HG02678 (cell line): Measurements from ENCODE around the gene MYO18B.

Experiments used
- ATAC-seq: cut with Tn5 transposase; IDR thresholded peaks from one replicate; pipeline ENCODE4 v1.9.1; 2021; ENCODE audit warnings: mild to moderate bottlenecking, moderate library complexity; ENCODE audit not compliant: unreplicated experiment

The MYO18B gene

DNA sequence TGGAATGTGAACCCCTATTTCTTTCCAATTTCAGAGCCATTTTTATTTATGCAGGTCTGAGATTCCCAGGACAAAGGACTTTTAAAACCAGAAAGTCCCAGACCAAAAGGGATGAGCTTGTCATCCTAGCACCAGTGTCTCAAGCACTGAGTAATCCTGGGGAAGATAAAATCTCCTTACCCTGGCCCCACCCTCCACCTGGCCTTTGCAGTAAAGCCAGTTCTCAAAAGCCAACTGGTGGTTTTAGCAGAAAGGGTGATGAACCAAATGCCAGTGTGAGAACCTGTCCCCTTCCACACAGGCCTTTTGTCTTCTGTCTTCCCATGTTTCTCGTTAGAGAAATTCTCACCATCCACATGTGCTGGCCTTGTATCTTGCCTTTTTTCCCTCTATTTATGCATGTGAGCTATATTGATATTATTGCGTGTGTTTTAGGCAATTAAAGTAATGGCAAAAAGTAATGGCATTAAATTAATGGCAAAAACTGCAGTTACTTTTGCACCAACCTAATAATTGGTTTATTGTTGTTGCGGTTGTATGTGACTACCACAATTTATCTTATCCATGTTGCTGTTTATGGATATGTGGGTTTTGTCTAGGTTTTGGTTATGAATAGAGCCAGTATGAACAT lies 191.3 kb downstream of the MYO18B start:
- no peak for ATAC-seq

DNA sequence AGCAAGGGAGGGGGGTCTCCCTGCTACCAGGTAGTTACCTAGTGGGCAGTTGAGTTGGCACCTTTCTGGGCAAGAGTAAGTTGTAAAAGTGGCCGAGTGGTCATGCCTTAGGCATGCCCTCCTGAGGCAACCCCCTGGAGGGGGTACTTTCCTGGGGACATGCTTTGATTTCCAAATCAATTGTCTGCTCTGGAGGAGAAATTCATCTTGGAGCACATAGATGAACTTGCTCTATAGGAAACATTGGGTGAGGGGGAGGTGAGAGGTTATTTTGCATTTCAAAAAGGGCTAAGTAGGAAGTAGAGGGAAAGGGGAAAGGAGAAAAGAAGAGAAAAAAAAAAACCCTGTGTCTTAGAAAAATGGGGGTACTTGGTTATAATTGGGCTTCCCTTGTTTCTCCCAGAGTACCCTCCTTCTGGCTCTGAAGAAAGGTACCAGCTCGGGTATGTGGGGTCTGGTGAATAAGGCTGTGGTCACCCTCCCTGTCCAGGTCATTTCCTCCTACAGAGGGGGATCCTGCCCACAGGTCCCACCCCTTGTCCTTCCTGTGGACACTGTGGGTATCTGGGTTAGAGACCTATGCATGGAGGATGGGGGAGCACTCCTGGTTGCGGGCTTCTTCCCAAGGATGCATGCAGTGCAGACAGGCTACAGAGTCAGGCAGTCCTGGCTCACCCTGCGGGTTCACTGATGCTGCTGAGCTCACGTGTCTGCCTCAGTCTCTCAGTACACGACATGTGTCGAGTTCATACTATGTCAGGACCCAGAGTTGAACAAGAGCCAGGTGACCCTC lies 193.5 kb downstream of the MYO18B start:
- no peak for ATAC-seq

DNA sequence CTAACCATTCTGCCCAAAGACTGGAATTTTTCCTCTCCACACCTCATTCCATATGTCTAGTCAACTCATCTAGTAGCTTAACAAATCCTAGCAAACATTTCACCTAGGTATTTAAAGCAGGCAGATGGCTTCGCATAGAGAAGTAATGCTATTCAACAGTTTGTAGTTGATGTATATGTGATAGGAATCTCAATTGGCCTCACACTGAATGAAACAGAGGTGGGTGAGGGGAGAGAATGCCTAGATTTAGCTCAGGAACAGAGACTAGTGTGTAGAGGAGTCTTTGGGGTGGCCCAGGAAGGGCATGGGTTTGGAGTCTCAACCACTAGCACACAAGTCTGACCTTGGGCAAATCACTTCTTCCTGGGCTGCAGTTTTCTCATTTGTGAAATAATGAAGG lies 196.2 kb downstream of the MYO18B start:
- ATAC-seq, result no peak

DNA sequence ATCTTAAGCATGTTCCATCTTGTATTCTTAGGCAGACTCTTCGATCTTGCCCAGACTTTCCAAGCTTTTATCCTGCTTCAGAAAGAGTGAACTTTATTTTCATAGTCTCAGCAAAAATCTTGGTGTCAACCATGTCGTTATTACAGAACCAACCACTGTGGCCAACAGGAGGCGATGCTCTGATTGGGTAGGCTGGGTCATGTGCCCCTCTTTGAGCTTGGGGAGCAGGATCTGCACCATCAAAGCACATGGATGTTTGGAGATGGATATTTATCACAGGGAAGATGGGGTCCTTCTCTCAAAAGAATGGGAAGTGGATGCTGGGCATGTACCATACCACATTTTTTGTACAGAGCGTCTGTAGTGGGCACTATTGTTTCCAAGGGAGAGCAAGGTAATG lies 197.4 kb downstream of the MYO18B start:
- ATAC-seq, result no peak

DNA sequence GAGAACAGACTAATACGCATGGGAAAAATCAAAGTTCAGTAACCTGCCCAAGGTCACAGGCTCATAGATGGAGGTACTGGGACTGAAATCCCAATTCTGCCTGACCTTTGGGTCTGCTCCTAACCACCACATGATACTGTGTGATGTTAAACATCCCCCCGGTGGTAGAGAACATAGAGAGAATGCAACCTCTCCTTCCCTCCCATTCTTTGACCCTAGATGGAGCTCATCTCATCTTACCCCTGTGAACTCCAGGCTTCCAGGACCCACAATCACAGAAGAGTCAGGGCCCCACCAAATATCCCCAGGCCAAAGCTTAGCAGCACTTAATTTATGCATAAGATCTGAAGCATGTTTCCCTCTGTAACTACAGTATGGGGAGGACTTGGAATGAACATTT lies 198.5 kb downstream of the MYO18B start:
- no peak for ATAC-seq

DNA sequence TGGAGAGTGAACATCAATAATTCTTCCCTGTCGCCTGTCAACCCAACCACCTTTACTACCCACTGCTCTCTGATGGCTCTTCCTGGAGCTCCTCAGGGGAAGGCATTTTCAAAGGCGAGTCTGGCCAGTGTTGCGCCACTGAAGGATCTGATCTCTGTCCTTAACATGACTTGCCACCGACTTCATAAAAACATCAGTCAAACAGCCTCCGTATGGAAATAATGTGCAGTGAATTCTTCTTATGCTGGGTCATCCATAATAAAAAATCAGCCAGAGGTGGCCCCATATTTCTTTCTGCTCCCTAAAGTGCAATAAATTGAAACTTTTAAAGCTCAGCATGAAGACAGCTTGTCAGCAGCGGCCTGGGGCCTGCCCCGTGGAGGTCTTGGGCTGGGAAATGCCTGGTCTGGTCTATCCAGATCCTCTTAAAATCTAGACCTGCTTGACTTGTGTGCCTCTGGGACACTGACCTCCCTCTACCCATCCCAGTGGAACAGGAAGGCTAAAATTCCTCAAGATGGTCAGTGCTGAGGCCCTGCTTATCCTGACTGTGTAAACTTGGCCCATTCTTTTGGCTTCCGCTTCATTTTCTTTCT lies 199.5 kb downstream of the MYO18B start:
- no peak for ATAC-seq

DNA sequence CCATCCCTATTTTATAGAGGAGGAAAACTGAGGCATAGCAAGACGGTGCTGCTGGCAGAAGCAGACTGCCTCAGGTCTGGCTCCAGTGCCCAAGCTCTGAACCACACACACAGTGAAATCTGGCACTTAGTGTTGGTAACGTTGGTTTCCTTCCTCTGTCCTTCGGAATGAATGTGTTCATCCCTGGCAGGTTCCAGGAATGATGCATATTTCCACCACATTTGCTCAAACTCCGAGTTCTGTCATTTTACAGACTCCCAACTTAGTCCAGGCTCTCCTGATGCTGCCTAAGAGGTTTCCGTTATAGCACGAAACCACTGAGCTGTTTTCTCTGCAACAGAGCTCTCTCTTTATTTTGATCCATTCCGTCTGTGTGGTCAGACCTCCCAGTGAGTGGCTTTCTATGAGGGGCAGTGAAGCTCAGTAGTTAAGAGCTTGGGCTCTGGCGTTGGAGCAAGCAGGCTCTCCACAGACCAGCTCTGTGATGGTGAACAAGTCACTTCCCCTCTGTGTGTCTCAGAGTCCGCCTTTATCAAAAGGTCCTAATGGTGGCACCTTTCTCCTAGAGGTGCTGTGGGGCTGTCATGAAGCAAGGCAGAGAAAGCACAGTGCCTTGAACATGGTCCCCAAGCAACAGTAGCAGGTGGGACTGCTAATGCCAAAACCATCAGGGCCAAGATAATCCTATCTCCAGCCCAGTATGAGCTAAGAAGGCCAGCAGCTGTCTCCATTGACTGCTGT lies 200.3 kb downstream of the MYO18B start:
- ATAC-seq, result no peak

DNA sequence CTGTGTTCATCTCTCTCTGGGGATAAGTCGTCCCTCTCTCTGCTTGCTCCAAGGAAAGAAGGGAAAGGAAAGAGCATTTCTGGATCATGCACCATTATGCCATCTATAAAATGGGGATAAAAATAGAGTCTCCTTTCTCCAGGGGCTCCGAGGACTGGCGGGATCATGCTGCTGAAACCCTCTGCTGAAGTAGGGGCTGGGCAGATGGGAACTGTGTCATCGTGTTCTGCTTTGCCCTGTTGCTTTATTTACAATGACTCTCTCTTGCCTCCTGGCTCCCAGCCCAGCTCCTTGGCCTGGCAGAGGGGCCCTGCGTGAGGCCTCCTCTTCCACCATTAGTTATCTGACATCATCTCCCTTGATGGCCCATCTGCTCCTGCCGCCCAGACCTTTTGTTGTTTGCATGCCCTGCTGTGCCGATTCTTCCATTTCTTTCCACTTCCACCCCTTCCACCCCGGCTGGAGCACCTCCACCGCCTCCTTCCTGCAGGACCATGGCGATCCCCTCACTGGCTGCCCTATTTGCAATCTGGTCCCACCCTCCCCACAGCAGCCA lies 200.9 kb downstream of the MYO18B start:
- ATAC-seq, result no peak

DNA sequence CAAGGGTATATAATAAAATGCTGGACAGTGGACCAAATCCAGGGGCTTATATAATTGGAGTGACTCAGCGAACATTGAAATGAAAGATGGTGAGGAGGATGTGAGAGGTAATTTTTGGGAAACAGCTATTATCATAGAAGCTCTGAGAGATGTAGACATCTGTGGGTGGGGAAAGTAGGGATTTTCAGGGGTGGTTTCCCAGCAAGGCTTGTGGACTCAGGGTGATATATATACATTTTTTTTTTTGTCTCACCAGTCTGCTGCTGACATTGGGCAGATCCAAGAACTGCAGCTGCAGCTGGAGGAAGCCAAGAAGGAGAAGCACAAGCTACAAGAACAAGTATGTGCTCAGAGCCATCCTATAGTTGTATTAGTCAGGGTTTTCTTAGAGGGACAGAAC lies 208.1 kb downstream of the MYO18B start:
- no peak for ATAC-seq

DNA sequence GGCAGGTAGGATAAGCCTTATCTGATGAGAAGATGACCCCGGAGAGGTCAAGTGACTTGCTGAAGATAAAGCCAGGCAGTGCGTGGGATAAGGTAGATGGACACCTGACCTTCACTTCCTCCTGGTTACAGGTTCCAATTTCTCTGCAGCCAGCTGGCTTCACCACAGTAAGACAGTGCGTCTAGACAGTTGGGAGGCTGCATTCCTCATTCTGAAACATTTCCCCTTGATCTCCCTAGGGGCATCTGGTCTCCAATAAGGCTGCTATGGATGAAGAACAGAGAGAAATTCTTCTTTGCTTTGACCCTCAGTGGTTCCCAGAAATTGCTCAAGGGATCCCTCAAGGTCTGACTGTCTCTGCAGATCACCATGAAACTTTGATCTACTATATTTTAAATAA lies 211.3 kb downstream of the MYO18B start:
- ATAC-seq, result no peak

DNA sequence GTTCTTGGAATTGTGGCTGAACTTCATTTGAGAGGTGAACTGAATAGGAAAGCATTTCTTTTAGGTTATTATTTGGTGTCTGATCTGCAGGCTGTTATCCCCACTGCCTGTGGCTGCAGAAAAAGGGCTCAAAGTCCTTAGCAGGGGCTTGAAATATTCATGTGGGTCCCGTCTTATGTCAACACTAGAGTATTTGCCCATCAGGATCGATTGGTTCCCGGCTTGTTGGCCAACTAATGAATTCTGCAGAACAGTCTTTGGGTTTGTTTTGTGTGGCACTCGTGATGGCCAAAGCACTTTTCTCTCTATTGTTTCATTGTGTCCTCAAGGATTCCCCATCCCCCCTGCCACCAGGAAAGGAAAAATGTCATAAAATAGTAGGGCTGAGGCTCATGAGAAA lies 211.9 kb downstream of the MYO18B start:
- ATAC-seq, result no peak

DNA sequence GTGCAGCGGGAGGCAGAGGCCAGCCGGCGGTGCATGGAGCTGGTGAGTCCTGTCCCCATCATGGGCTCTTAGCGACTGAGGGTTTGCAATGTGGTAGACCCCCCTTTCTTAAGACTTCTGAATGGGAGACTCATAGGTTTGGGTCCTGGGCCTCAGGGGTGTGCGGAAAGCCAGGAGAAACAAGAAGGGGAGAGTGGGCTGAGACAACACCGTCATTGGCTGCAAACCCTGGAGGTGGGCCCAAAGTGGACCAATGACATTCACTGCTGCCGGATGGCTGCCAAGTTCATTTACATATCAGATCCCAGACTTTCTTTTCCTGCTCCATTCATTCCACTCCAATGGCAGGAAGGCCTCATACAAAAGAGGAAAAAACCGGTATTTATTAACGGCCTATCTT lies 213.3 kb downstream of the MYO18B start:
- no peak for ATAC-seq

DNA sequence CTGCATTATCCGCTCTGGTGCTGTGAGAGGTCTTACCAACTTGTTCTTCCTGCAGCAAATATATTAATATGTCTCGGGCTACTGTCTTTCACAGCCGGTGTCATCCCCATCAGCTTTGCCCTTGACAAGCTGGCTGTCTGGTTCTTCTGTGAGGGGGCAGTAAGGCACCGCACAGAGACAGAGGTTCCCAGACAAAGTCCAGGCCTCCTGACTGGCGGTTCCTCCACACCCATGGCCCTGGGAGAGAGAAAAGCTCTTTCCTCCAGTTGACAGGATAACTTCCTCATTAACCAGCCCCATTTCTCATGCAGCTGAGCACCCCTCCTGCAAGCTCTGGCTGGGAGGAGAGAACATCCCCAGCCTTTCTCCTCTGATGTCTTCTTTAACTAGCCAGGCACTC lies 214.8 kb downstream of the MYO18B start:
- ATAC-seq, result no peak

DNA sequence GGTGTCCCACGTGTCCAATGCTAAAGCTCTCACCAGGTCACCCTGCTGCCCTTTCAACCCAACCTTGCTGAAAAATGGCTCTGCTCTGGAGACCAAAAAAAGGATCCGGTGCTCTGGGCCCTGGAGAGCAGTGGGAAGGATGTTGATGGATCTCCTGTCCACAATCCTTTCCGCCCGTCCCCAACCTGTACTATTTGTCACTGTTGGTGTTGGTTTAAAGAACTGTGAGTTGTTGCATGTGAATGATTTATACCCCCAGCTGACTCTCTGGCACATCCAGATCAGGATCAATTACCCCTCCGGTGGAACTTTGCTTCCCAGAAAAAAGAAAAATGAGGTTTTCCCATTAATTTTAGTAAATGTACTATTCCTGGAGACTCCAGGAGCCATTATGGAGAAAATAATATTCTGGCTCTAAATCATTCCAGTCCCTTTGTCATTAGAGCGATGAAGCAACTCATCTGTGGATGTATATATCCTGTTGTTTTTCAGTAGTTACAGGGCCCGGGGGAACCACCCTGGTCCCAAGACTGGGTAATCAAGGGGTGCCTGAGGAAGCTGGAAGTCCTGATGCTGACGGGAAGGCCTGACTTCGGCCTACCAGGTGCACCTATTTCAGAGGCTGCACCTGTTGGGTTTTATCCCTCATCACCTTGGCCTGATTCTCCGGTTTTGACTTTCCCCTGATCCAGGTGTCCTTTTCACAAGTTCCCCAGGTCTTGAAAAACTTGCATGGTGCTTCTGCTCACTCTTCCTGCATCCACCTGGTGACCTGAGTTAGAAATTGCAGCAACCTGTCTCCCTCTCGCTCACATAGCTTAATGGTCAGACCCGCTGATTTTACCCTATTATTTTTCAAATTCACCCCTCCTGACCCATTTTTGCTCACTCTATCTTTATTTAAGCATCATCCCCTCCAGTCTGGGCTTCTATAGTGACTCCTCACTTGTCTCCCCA lies 218.1 kb downstream of the MYO18B start:
- no peak for ATAC-seq

DNA sequence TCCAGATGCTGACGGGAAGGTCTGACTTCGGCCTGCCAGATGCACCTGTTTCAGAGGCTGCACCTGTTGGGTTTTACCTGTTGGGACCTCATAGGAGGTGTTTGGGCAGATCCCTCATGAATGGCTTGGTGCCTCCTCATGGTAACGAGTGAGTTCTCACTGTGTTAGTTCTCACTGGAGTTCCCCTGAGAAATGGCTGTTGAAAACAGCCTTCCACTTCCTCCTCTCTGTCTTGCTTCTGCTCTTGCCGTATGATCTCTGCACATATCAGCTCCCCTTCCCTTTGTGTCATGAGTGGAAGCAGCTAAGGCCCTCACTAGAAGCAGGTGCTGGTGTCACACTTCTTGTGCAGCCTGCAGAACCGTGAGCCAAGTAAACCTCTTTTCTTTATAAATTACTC lies 219.7 kb downstream of the MYO18B start:
- no peak for ATAC-seq

DNA sequence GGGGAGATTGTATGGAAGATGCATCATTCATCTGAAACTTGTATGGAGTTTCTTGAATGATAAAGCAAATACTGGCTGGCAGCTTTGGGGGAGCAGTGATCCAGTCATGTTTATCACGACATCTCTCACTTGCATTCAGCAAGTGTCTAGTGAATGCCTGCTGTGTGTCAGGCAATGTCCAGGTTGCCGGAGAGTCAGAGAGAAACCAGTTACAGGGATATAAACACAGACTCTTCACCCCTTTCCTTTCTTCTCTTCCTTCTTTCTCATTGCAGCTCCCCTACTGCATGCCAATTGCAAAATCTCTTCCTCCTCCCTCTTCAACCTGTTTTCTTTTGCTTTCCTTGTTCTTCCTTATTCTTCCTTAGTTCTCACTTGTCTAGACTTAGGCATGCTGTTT lies 220.7 kb downstream of the MYO18B start:
- ATAC-seq, result no peak

DNA sequence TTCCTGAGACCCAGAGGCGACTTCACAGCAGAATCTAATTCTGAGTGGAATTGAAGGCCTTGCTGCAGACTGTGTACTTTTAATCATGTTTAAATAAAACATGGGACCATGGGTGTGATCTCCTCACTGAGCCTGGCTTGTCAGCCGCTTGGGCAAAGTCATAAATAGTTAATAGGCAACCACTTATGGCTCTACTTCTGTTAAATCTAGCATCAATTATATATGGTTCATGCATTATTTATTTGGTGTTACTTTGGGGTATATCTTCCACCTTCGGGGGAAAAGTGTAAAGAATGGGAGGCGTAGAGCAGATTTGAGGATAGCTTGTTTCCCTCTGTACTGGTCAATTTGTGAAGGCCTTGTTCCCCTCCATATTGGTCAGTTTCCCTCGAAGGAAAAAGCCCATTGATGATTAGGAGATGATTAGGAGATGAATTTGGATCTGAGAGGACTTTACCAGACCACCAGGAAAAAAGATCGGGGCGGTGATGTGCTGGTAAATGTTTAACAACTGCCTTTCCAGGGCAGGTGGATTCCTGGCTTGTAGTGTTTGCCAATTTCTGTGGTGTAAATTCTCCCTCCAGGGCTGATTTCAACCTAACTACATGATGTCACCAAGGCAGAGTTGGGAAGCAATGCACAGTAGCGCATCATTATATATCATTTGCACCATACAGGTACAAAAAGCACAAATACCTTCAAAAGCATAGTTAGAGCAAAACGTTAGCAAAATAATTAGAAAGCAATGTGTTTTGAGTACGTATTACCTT lies 223.2 kb downstream of the MYO18B start:
- no peak for ATAC-seq

DNA sequence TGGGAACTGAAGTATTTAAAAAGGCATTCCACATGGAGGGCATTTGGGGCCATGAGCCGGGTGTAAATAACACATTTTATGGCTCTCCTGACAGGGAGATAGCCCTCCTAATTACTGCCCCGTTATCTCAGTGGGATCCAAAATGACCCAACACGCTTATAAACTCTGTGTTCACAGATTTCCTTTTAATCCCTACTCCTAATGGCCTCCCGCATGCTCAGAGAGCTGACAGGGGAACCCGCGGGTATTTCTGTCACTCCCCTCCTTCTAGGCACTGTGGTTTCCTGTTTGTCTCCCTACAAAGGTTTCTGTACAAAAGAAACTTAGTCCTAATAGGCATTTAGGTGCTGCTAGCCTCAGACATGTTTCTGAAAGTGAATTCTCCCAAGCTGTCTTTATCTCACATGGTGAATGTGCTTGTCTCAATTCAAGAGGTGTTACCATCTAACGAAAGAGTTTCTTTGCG lies 224.5 kb downstream of the MYO18B start:
- ATAC-seq, result no peak

DNA sequence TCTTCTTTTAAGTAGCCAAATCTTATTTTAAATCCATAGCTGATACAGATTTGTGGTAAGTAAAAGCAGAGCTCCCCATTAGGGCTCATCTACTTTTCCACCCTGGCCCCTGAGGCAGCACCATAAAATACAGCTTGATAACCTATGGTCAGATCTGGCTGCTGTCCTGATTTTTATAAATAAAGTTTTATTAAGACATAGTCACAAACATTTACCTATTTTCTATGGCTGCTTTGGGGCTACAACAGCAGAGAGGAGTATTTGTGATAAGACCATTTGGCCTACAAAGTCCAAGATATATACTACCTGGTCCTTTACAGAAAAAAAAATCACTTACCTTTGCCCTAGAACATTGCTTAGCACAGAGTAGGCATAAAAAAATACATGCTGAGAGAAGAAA lies 227.3 kb downstream of the MYO18B start:
- ATAC-seq, result no peak
